Measurements from ENCODE around the gene TBC1D3B. TPM values are rescaled to one million over a fixed set of nuclear protein-coding genes. Genes with fewer than 3 reads are reported as not detected.
"Not testable (repeated sequence)": the region's sequence is repeated elsewhere in the genome, so short reads cannot be mapped to it uniquely, and the experiment has no call there.

The TBC1D3B gene
- total and polyA plus RNA-seq, 3 donors from 2014 or later: 10.8 to 23.0 (median 21.0) TPM

GRCh38 chr17:36188891-36189306 is 12.5 kb upstream of the TBC1D3B start:
- Histone ChIP-seq H3K36me3 (ENCODE audit: low read depth, missing control alignments) (no peaks in the 10 kb centered on the region), H3K4me3 (no peak overlapping the region), H3K27ac (no peak overlapping the region), H3K4me1 (peaks cover under 1% of the 10 kb centered on the region), H3K27me3 (no peaks in the 10 kb centered on the region), H3K9me3 (no peaks in the 10 kb centered on the region)
- intact Hi-C loops (cut with DNase I; ENCODE audit: low total_unique reads): loop anchor here (10.0 kb wide), 1 partner anchor 74 kb away; no protein-coding TSS in a partner anchor
- DNase-seq: no peak
- TF ChIP-seq POLR2A (IDR thresholded peaks at IDR 0.05) (no peak), CTCF (IDR thresholded peaks at IDR 0.05) (no peak)
- WGBS, 2 donors: 72 to 73% methylated on average over 6 to 7 of the region's 7 CpGs

- H3K36me3 ChIP-seq (ENCODE audit: low read depth, missing control alignments); H3K27me3 ChIP-seq; H3K27ac ChIP-seq; DNase-seq; H3K4me1 ChIP-seq; H3K9me3 ChIP-seq; H3K4me3 ChIP-seq: not testable (repeated sequence)
- whole genome bisulfite sequencing, 2 donors: 69 to 71% methylated on average over 5 of the region's 5 CpGs
- intact Hi-C loops (cut with DNase I; ENCODE audit: low total_unique reads): loop anchor here (10.0 kb wide), 1 partner anchor 73 kb away; no protein-coding TSS in a partner anchor
These were observed 11.7 kb upstream of the TBC1D3B start for GRCh38 chr17:36187943-36188665.

- intact Hi-C loops (cut with DNase I; ENCODE audit: low total_unique reads): loop anchor here (10.0 kb wide), 1 partner anchor 72 kb away; no protein-coding TSS in a partner anchor
- whole genome bisulfite sequencing, 2 donors: 88% methylated on average over 13 of the region's 13 CpGs
These were observed 10.7 kb upstream of the TBC1D3B start for GRCh38 chr17:36186810-36187763.

GRCh38 chr17:36185416-36185815 is 9.0 kb upstream of the TBC1D3B start:
- WGBS, 2 donors: 54 to 55% methylated on average over 2 of the region's 2 CpGs
- Histone ChIP-seq H3K36me3 (ENCODE audit: low read depth, missing control alignments) (no peaks in the 10 kb centered on the region), H3K9me3 (no peaks in the 10 kb centered on the region), H3K27me3 (no peaks in the 10 kb centered on the region), H3K27ac (no peak overlapping the region), H3K4me1 (peaks cover 13% of the 10 kb centered on the region), H3K4me3 (no peak overlapping the region)
- no peak for TF ChIP-seq POLR2A (IDR thresholded peaks at IDR 0.05)
- no peak for TF ChIP-seq CTCF (IDR thresholded peaks at IDR 0.05)
- DNase-seq: no peak
- intact Hi-C loops (cut with DNase I; ENCODE audit: low total_unique reads): loop anchor here (10.0 kb wide), 1 partner anchor 71 kb away; no protein-coding TSS in a partner anchor

More at GRCh38 chr17:36186810-36187763, 10.7 kb upstream of the TBC1D3B start:
- H3K4me1 ChIP-seq: peaks cover 11% of the 10 kb centered on the region
- not testable (repeated sequence) for H3K36me3 ChIP-seq (ENCODE audit: low read depth, missing control alignments); H3K9me3 ChIP-seq; DNase-seq; H3K4me3 ChIP-seq; H3K27ac ChIP-seq; H3K27me3 ChIP-seq

- Histone ChIP-seq H3K27me3 (no peaks in the 10 kb centered on the region), H3K36me3 (ENCODE audit: low read depth, missing control alignments) (no peaks in the 10 kb centered on the region), H3K4me3 (peak overlapping the region; percentile 55 to 69), H3K27ac (peak overlapping the region in 1 of 2 donors; percentile 73), H3K9me3 (no peaks in the 10 kb centered on the region), H3K4me1 (peaks cover 13% of the 10 kb centered on the region)
- DNase-seq: no peak
- 65 to 69% methylated on average over 12 of the region's 12 CpGs for WGBS, 2 donors
- intact Hi-C loops (cut with DNase I; ENCODE audit: low total_unique reads): loop anchor here (10.0 kb wide), 1 partner anchor 69 kb away; no protein-coding TSS in a partner anchor
- TF ChIP-seq POLR2A (IDR thresholded peaks at IDR 0.05) (no peak), CTCF (IDR thresholded peaks at IDR 0.05) (no peak)
These were observed 7.8 kb upstream of the TBC1D3B start for GRCh38 chr17:36184023-36184765.

All from testis (tissue), 3 donors.